ENCODE results near the gene MOGAT3. TPM values are rescaled to one million over a fixed set of nuclear protein-coding genes. Genes with fewer than 3 reads are reported as not detected.

The MOGAT3 gene
- total RNA-seq, 2 donors from 2014 or later = not detected

DNA sequence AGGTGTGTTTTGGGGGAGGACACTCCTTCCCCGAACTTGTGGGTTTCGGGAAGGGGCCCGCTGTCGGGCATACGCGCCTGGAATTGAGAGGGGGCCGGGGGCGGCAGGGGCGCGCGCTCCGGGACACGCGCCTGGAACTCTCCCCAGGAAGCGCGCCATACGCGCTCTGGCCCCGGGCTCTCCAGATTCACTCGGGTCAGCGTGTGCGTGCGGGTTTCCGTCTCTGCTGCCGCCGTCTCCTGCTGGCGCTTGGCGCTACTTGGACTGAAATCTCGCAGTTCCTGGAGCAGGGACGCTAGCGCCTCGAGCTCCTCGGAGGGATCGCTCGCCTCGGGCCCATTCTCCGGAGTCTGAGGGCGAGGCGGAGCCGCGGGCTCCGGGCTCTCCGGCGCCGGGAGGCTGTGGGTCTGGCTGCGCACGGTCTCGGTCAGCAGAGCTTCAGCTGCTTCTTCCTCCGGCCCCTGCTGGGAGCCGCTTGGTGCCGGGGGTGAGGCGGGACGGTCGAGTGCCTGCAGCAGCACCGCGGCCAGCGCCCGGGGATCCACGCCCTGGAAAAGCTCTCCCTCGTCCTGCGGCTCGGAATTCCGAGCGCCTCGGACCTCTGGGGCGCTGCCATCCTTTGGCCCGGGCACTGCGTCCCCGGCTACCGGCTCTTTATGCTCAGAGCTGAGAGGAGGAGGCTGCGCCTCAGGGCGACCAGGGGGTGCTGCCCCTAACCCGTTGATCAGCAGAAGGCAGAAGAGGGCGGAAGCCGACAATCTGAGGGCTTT lies 36.6 kb downstream of the MOGAT3 start:
- no peak overlapping the region for H3K27ac ChIP-seq
- no peak for DNase-seq (ENCODE audit: low spot score)
- no peak for ATAC-seq (ENCODE audit: insufficient number of reproducible peaks, low FRiP score, low read depth)
- H3K9me3 ChIP-seq = no peaks in the 10 kb centered on the region
- TF ChIP-seq, protein P1, sequence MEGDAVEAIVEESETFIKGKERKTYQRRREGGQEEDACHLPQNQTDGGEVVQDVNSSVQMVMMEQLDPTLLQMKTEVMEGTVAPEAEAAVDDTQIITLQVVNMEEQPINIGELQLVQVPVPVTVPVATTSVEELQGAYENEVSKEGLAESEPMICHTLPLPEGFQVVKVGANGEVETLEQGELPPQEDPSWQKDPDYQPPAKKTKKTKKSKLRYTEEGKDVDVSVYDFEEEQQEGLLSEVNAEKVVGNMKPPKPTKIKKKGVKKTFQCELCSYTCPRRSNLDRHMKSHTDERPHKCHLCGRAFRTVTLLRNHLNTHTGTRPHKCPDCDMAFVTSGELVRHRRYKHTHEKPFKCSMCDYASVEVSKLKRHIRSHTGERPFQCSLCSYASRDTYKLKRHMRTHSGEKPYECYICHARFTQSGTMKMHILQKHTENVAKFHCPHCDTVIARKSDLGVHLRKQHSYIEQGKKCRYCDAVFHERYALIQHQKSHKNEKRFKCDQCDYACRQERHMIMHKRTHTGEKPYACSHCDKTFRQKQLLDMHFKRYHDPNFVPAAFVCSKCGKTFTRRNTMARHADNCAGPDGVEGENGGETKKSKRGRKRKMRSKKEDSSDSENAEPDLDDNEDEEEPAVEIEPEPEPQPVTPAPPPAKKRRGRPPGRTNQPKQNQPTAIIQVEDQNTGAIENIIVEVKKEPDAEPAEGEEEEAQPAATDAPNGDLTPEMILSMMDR (IDR thresholded peaks at IDR 0.05) = no peak
- peaks cover 26 to 35% of the 10 kb centered on the region in 2 donors for H3K4me1 ChIP-seq (ENCODE audit: control insufficient read depth in 1 of 2, low read depth in 2 of 2)
- peaks cover 22% of the 10 kb centered on the region for H3K27me3 ChIP-seq (replicated peaks; ENCODE audit: insufficient read depth)
- H3K4me3 ChIP-seq = peak overlapping the region; percentile 63
- H3K36me3 ChIP-seq = peaks cover 10% of the 10 kb centered on the region

- Histone ChIP-seq H3K36me3 (peaks cover 15% of the 10 kb centered on the region), H3K4me3 (peak overlapping the region; percentile 63), H3K27me3 (replicated peaks; ENCODE audit: insufficient read depth) (peaks cover 16% of the 10 kb centered on the region), H3K9me3 (no peaks in the 10 kb centered on the region), H3K4me1 (ENCODE audit: control insufficient read depth in 1 of 2, low read depth in 2 of 2) (peaks cover 26 to 35% of the 10 kb centered on the region in 2 donors), H3K27ac (no peak overlapping the region)
- ATAC-seq (ENCODE audit: insufficient number of reproducible peaks, low FRiP score, low read depth) (no peak), DNase-seq (ENCODE audit: low spot score) (no peak)
- TF ChIP-seq, protein P1 (IDR thresholded peaks at IDR 0.05) = no peak
Measured at GRCh38 chr7:101163279-101164070, 37.4 kb downstream of the MOGAT3 start.

DNA sequence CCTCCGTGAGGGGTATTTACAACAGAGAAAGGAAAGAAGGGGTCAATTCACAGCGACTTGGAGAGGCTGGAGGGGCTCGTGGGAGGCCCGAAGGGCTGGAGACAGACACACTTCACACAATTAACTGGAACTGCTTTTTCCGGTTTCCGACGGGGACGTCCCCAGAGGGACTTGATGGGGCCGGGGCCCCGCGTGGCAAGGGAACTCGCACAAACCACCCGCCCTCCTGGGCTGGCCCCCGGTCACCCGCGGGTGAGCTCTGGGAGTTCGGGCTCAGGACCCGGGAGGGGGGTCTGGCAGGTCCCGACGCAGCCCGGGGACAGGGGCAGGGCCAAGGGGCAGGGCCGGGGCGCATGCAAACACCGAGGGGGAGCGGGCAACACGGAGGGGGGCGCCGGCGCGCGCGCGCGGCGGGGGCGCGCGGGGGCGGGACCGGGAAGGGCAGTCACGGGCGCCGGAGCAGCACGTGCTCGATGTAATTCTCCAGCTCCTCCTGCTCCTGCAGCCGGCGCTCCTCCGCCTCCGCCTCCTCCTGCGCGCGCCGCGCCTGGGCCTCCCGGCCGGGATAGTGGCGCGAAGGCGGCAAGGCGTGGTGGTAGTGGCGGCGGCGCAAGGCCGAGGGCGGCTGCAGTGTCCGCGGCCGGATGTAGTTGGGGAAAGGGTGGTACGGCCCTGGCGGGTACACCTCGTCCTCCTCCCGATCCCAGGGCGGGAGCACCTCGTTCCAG lies 38.1 kb downstream of the MOGAT3 start:
- no peak for ATAC-seq (ENCODE audit: insufficient number of reproducible peaks, low FRiP score, low read depth)
- peaks cover 10% of the 10 kb centered on the region for H3K27me3 ChIP-seq (replicated peaks; ENCODE audit: insufficient read depth)

DNA sequence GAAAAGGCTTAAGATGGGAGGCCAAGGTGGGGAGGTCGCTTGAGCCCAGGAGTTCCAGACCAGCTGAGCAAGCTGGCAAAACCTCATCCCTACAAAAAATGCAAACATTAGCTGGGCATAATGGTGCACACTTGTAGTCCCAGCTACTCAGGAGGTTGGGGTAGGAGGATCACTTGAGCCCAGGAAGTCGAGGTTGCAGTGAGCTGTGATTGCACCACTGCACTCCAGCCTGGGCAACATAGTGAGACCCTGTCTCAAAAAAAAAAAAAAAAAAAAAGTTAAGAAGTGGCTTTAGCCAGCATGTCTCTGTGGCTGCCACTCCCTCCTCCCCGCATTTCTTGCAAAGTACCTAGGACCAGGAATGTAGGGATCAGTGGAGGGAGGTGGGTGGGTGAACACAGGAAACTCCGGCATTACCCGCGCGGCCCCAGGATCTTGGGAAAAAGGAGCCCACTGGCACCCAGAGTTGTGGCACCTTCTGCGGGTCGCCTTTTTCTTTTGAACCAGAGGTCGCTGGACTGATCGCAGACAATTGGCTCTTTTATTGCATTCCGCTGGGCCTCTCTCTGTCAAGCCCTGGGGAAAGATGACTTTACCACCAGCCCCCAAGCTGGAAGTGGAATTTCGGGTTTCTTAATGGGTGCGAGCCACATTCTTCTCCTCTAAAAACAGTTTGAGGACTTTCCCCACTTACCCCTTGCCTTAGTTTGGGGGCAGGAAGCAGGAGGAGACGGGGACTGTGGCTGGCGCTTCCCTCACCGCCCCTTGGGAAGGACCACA lies 39.0 kb downstream of the MOGAT3 start:
- H3K4me1 ChIP-seq (ENCODE audit: control insufficient read depth in 1 of 2, low read depth in 2 of 2) = peaks cover 26 to 35% of the 10 kb centered on the region in 2 donors
- no peaks in the 10 kb centered on the region for H3K9me3 ChIP-seq
- H3K27me3 ChIP-seq (replicated peaks; ENCODE audit: insufficient read depth) = peaks cover 10% of the 10 kb centered on the region
- H3K27ac ChIP-seq = no peak overlapping the region
- no peak overlapping the region for H3K4me3 ChIP-seq
- peaks cover 22% of the 10 kb centered on the region for H3K36me3 ChIP-seq
- DNase-seq (ENCODE audit: low spot score) (no peak), ATAC-seq (ENCODE audit: insufficient number of reproducible peaks, low FRiP score, low read depth) (no peak)
- TF ChIP-seq, protein P1 (IDR thresholded peaks at IDR 0.05) = no peak

More for the DNA sequence above, 38.1 kb downstream of the MOGAT3 start:
- TF ChIP-seq, protein P1 (IDR thresholded peaks at IDR 0.05) = no peak
- peaks cover 26 to 35% of the 10 kb centered on the region in 2 donors for H3K4me1 ChIP-seq (ENCODE audit: control insufficient read depth in 1 of 2, low read depth in 2 of 2)
- peak overlapping the region; percentile 63 for H3K4me3 ChIP-seq
- DNase-seq (ENCODE audit: low spot score) = no peak
- peaks cover 22% of the 10 kb centered on the region for H3K36me3 ChIP-seq
- H3K27ac ChIP-seq = no peak overlapping the region
- H3K9me3 ChIP-seq = no peaks in the 10 kb centered on the region
